GF-D8 (cell line): ENCODE data around the gene GUCD1.
"Not testable (repeated sequence)": the region's sequence is repeated elsewhere in the genome, so short reads cannot be mapped to it uniquely, and the experiment has no call there.

Source experiments
- DNase-seq: peaks from one replicate; lab custom pipeline; 2025; lab: John Stamatoyannopoulos, UW

Gene GUCD1

DNA sequence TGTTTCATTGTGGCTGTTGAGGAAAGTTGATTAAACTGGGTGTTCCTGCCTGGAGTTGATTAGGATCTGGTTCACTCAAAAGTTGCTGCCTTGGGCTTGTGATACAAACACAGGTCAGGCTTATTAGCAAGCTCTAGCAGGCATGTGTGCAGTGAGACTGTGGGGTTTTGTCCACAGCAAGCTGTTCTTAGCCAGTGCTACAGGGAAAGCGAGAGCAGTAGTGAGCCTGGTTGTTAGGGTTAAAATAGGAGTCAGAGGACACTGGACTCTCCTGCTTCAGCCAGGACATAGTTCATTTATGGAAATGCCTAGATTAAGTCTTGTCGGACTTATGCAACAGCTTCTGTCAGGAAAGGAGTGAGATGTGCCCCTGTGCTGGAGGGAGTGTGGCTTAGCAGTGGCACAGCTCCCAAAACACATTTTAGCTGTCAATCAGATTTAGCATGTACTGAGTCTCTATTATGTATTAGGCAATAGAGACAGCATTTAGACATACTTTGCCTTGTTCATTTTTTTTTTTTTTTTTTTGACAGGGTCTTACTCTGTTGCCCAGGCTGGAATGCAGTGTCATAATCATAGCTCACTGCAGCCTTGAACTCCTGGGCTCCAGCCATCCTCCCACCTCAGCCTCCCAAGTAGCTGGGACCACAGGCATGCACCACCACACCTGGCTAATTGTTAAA, 9.6 kb upstream of the GUCD1 start:
- DNase-seq = no peak

DNA sequence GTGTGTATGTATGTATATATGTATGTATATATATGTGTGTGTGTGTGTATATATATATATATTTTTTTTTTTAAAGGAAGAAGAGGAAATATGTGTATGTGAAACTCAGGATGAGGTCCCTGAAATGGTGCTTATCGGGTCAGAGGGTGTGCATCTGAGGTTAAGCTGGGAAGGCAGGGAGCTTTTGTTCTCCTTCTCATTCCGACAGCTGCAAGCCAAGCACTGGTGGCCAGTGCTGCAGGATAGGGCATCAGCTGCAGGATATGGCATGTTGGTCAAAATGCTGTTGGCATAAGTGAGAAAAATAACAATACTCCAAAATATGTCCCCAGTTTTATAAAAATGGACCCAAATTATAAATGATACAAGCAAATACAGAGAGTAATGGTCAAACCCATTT, 8.3 kb upstream of the GUCD1 start:
- DNase-seq = no peak

DNA sequence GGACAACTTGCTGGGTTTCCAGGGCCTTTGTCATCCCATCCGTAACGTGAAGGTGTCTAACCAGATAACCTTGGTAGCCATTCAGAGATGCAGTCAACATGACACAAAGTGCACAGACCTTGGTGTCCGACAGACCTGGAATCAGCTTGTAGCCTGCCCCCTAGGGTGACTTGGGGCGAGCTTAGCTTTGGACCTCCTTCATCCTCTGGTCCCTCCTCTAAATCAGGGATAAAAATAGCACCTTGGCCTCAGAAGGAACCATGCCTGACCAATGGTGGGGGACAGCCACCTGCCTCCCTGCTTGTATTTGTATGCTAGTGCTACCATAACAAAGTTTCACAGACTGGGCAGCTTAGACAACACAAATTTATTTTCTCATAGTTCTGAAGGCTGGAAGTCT, 4.5 kb upstream of the GUCD1 start:
- DNase-seq = no peak

DNA sequence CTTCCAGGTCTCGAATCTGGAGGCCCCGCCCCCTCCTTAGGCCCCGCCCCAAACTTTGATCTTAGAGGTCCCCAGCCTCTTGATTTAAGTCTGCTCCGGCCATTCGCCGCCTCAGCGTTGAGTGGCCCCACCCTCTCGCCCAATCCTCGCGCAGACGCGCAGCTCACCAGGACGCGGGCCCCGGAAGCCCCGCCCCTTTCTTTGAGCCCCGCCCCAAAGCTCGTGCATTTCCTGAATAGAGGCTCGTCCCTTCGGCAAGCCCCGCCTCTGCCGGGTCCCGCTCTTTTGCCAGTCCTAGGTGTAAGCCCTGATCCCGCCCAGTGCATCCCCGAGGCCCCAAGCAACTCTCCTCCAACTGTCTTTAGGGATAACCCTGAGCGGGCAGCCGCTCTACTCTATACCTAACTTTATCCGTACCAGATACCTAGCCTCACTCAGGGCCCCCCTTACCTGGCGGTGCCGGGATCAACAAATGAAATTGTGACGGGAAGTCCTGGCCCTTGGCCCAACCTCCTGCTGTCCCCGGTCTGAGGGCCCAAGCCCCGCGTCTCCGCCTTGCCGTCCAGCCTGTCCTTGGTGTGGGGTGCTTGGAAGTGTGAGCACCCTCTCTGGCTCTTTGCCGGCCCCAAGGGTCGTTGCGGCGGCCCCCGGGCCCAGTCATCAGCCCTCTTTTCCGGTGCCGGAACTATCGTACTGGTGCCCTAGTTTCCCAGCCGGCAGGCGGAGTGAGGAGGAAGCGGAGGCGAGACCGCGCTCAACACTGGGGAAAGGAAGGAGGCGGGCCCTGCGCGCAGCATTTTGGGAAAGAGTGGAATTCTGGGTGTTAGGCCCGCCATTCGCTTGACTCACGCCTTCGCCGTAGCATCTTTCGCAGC, 464 bp upstream of the GUCD1 start, which contains the start of gene SNRPD3:
TSS of gene SNRPD3 (plus strand) at position 835 of the 875 bp plus-strand sequence. CDS start 1,676 bp downstream, outside the sequence.
- DNase-seq = peak; percentile 96

DNA sequence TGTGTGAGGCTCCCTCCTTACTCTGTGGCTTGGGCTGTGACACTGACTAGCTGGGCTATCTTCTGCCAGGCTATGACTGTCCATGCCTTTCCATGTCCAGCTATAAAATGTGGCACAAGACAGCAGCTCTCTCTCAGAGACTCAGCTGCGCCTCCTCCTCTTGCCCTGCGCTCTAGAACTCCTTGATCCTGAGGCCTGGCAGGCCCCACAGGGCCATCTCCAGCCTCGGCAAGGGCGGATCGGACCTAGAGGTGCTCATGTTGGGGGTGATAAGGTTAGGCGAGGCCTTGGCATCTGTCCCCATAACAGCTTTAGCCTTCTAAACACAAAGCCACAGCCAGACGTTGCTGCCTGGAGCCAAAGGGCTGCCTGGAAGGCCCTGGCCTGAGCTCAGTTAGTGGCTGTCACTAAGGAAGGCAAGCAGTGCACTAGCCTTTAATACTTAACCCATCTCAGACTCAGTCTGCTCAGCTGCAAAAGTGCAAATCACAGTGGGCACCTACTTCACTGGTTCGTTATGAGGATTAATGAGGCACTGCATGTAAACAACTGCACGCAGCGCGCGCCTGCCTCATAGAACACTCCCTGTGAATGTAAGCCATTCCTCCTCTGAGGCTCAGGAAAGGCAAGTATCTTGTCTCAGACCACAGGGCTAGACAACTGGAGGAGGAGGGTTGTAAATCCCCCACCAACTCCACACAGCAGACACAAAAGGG, 1.2 kb downstream of the GUCD1 start:
- no peak for DNase-seq

DNA sequence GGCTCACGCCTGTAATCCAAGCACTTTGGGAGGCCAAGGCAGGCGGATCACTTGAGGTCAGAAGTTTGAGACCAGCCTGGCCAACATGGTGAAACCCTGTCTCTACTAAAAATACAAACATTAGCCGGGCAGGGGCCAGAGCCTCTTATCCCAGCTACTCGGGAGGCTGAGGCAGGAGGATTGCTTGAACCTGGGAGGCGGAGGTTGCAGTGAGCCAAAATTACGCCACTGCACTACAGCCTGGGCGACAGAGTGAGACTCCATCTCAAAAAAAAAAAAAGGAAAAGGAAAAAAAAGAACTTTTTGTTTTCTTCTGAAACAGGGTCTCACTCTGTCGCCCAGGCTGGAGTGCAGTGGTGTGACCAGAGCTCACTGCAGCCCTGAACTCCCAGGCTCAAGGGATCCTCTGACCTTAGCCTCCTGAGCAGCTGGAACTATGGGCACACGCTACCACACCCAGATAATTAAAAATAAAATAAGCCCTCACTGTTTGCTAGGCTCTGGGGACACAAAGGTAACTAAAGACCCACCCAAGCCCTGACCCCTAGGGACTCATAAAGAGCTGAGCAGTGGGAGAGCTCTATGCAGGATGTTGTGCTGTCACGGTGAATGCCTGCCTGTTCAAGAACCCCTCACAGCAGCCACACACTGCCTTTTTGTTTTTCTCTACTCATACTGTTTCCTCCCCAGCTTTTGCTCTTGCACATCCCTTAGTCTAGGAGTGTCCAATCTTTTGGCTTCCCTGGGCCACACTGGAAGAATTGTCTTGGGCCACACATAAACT, 2.2 kb downstream of the GUCD1 start:
- not testable (repeated sequence) for DNase-seq

DNA sequence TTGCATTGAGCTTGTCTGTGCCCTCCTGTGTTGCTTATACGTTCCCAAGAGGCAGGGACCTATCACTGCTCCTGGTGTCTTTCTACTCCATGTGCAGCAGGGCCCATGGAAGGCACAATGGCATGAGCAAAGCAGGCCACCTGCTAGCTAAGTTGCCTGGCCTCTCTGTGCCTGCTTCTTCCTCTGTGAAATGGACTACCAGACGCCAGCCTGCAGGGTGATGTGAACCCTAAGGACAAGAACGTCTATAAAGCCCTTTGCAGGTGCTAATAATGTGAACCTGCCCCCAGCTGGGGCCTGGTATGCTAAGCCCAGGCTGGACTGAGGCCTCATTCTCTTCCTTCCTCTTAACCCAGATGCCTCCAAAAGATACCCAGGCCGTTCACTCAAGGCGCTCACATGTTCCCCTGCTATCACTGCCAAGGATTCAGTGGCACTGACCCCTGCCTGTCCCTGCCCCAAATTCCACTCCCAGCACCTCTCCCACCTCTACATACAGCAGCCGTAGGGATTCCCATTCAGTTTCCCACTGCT, 4.0 kb downstream of the GUCD1 start:
- DNase-seq = peak; percentile 59

DNA sequence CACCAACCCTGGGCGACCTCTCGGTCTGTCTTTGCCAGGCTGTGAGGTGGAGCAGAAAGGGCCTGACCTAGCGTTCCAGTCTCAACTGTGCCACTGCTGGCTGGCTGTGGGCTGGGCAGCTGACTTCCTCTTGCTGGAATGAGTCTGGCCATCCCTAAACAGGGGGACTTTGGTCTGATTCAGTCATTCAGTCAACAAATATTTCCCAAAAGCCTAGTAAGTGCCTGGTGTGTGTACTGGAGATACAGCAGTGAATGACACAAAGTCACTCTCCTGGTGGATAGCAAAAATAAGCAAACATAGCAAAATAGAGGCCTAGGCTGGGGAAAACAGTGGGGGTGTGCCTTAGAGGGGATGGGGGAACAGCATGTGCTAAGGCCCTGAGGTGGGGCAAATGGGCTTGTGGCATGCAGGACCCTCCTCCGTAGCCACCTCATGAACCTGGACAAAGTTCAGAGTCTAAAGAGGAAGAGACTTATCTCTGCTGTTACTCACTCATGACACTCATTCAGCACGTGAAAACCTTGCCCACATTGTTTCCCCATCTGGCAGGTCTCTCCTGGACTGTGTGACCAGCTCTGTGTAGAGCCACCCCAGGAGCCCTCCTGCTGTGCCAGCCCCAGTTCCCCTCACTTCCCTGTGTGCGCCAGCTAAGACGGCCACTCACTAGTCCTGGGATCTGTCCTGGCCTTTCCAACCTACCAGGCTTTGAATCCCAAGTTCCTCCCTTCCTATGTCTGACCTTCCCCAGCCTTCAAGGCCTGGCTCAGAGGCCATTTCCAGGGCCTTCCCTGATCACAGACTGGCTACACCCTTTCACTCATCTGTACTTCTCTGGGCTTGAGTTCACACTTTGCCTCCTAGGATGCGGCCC, 4.7 kb downstream of the GUCD1 start:
- peak; percentile 48 for DNase-seq

DNA sequence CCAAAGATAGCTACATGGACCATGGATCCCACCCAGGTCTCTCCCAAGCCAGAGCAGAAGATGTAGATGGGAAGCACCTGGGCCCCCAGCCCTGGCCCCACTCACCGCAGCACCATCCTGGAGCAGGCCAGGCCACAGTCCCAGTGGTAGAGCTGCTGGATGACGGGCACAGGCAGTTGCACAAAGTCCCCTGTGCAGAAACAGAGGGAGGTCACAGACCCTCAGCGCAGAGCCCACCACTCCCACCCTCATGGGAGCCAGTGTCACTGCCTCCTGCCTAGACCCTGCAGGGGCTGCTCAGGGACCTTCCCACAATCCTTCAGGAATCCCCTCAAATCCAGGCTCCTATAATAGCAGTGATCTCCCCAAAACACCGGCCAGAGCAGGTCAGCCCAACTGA, 6.1 kb downstream of the GUCD1 start:
- DNase-seq = no peak

DNA sequence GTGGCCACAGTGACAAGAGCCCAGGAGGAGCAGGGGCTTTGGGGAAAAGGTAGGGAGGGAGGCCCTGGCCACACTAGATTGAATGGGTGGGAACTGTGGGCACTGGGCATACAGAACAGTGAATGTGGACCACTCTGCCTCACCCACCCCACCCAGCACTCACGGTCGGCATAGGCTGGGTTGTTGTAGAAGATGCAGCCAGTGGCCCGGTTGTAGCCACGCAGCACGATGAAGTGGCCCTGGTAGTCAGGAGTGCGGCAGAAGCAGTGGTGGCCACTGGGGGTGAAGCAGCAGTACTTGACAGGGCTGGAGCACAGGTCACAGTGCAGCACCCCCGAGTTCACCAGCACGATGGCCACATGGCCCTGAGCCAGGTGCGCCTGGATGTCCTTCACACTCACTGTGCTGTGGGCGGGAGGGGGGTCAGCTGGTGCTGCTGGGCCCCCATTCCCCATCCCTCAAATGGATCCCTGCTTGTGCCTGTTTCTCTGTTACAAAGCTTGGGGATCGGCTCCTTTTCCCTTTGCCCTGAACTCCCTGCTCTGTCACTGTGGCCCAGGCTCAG, 11.2 kb downstream of the GUCD1 start:
- no peak for DNase-seq

DNA sequence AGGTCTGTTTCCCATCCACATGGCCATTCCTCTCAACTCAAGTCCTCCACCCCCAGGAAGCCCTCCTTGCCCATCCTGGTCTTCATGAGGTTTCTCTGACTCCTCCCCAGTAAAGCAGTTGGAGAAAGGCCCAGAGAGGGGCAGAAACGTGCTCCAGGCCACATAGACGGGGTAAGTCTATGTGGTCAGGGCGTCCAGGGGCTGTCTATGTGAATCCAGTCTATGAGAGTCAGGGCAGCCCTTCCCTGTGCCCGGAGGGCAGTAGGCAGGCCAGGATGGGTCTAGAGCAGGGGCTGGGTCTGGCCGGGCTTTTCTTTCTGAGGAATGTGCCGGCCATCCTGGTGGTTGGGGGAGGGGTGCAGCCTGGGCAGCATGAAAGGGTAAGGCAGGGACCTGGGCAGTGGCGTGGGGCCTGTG, 11.7 kb downstream of the GUCD1 start:
- DNase-seq = no peak

DNA sequence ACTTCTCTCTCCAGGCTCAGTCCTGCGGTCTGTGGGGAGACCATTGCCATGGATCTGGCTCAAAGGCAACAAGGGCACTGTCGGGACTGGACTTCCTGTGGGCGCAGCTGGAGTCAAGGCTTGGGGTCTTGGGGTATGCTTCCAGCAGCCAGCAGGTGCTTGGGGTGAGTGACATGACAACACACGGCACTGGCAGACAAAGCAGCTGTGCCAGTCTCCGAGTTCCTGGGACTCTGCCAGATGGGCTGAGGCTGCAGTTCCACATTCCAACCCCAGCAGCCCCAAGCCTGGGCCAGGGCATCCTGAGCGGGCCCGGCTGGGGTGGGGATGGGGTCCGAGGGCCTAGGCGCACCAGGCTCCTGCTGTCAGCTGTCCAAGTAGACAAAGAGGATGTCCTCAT, 12.3 kb downstream of the GUCD1 start:
- DNase-seq = peak; percentile 76

DNA sequence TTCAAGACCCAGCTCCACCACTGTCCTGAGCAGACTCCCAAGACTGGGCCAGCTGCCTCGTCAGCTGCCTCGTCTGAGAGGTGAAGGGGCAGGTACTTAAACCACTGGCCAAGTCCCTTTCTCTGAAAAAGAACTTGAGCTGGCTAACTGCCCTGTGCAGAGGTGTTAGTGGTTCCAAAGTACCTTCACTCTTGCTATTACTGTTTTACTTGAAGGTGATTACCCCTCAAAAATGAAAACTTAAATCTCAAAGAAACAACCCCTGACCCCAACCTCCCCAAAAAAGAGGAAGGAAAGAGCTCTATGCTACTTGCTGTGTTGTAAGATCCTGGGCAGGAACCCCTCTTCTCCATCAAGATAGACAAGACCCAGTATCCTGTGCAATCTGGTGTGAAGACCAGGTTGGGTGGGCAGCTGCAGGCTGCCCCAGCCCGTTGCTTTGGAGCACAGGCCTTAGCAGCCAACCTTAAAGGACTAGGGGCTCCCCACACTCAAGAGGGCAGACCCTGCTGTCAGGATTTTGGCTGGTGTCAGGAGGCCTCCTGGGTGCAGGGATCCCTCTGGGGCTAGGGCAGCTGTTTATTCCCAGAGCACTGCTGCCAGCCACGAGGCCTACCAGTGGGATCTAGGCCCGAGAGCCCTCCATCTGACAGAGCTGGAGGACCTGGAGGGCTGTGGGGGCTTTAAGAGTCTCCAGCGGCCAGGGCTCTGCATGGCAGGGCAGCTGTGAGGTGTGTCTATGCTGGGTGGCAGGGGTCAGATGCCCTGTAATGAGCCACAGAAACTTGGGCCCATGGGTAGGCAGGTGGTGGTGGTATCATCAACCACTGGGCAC, 13.0 kb downstream of the GUCD1 start:
- DNase-seq = peak; percentile 82

DNA sequence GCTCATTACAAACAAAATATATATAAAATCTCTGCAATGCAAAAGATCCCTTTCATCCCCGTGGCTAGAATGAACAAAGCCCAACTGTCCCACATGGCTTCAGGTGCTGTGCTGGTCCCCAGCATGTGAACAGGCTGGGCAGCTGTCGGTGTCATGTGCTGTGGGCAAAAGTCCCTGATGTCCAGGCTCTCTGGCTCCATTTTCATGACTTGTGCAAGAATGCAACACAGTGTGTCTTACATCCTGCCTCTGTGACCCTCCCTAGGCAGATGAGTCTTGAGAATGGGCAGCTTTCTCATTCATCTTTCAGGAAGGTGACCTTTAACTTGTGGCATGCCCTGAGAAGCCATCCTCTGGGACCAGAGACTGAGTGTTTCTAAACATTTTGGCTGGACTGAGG, 14.5 kb downstream of the GUCD1 start:
- DNase-seq = no peak

DNA sequence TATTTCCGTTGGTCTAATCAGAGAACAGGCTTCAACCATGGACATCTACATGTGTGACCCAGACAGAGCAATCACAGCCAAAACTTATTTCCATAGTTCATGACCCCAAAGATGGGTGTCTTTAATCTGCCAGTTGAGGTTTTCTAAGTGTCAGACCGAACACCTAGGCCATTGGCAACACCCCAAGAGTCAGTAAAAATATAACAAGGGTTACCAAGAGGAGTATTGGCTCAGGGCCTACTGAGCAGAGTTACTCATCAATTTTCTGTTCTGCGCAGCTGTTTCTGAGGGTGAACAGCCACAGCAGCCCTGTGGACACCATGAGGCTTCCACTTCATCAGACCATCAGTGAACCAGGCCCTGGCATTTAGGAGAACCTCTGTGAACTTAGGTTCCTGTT, 18.8 kb downstream of the GUCD1 start:
- no peak for DNase-seq

DNA sequence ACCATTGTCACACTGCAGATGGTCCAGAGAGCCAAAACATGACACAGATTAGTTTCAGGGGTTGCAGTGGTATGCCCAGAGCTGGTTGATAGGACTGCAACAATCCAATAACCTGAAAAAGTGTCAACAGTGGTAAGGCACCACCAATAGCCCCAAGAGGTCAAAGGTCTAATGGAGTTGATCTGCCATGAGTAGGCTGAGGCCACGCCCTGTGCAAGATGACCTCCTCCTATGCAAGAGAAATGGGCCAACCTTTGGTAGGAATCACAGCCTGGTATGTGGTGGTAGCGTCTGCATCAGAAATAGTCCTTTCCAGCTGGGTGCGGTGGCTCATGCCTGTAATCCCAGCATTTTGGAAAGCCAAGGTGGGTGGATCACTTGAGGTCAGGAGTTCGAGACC, 19.6 kb downstream of the GUCD1 start:
- no peak for DNase-seq

DNA sequence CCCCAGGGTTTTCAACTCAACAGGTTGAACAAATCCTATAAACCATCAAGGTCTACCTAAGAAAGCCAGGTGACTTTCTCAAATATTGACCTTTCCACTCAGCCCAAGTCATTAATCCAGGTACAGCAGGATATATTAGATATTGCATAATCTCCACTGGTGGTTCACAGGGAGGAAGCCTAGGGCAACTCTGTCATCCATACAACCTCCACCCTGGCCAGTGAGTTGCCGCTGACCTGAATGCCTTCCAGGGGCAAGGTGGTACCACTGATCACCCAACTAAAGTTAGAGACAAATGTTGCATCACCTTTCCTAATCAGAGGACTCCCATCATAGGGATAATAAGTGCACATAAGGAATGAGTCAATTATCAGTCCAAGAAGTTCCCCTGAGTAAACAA, 22.9 kb downstream of the GUCD1 start:
- no peak for DNase-seq

DNA sequence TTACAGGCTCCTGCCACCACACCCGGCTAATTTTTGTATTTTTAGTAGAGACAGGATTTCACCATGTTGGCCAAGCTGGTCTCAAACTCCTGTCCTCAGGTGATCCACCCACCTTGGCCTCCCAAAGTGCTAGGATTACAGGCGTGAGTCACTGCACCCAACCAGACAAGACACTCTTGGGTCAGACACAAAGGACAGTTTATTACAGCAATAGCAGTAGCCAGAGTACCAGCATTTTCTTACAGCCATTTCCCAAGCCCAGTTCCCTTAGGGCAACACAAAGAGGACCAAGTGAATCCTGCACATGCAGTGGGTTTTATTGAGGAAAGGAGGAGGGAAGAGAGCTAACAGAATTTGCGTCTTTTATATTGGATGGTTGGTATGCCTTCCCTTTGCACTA, 24.0 kb downstream of the GUCD1 start:
- not testable (repeated sequence) for DNase-seq

DNA sequence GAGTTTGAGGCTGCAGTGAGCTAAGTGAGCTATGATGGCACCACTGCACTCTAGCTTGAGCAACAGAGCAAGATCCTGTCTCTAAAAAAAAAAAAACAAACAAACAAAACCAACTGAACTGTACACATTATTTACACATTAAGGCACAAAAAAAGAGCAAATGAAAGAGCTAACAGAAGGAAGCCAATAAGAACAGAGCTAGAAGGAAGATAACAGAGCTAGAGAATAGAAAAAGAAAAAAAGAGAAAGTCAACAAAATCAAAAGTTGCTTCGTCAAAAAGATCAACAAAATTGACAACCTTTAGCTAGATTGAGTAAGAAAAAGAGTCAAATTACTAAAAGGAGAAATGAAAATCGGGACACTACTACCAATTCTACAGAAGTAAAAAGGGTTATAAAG, 25.0 kb downstream of the GUCD1 start:
- DNase-seq = no peak
